HG02943 (cell line): ENCODE measurements around the gene RTL10.

Experiments used
- ATAC-seq: cut with Tn5 transposase; IDR thresholded peaks from one replicate; pipeline ENCODE4 v1.9.1; 2021; ENCODE audit warnings: mild to moderate bottlenecking, low read depth, moderate library complexity; ENCODE audit not compliant: unreplicated experiment

The RTL10 gene

GRCh38 chr22:19812910-19813309, 41.8 kb downstream of the RTL10 start:
- no peak for ATAC-seq

DNA sequence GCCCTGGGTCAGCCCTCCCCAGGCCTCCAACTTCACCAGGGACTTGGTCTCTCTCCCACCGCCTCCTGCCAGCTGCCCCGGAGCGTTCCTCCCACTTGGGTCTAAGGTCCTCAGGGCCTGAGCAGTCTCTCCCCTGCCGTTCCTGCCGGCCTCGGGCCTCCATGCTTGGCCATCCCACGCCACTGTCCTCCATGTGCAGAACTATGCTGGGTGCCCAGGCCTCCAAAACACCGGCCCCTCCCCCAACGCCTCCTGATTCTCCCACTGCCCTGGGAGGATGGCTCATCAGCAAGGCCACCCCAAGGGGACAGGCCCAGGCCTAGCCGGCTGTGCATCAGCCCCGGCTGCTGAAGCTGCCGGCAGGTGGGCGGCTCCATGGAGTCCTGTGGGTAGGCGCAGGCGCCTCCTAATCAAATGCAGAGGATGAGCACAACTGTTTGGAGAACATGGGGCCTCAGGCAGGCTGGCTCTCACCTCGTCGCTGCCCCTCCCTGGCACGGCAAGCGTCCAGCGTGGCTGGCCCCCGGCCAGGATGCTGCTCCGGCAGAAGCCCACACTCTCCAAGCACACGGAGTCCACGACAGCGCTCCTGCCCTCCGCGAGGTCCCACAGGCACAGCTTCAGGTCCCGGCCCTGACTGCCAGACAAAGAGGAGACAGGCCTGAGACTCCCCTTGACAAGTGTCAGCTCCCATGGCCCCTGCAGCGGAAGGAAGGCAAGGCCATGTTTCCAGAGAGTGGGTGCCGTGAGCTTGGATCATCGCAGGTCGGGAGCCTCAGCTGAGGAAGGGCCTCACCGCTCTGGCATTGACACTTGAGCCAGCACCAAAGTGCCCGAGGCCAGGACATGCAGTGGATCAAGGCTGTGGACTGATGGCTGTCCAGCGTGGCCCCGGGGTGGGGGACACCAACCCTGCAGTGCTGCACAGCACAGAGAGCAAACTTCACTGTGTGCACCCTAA, 42.6 kb downstream of the RTL10 start:
- no peak for ATAC-seq

DNA sequence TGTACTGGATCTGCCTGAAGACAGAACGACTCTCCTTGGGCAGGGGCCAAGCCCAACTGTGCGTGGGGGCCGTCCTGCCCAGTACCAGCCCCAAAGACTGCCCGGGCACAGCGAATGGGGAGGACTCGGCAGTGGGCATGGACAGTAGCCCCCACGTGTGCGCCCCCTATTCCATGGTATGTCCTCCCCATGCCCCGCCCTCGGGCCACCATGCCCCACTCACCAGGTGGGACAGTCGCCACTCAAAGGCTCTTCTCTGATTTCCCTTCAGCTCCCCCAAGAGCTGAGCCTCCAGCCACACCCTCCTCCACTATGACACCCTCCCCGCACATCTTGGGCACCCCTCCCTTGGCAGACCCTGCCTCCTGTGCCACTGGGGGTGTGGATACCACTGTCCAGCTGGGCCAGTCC, 43.5 kb downstream of the RTL10 start:
- ATAC-seq = no peak

DNA sequence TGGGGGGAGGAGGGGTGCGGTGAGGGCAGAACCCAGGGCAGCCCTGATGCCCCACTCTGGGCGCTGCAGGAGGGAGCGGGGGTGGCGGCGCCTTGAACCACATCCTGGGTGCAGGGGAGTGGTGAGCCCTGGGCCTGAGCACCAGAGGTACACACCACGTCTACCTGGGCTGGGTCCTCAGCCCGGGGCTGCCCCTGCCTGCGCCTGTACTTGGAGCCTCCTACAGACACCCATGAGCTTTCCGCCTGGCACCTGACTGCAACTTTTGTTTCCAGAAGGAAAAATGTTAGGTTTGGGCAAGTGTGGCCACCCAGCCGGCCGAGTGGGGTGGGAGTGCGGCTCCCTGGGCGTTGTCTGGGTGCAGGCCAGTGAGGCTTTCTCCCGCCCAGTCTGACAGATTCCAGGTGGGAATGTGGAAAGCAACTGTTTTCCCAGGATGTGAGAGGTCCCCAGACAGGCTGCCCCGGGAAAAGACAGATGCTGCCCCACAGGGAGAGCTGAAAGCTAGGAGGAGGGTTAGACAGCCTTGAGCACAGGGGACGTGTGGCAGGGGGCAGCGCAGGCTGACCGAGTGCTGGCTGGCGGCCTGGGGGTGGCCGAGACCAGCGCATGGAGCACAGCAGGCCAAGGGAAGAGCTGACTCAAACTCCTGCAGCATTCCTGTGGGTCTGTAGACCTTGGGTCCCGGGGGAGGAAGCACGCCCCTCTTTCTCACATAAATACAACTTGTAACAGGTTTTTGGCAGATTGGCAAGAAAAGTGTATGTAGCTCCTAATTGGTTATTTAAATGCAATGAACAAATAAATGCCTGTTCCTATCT, 44.1 kb downstream of the RTL10 start:
- ATAC-seq = no peak

DNA sequence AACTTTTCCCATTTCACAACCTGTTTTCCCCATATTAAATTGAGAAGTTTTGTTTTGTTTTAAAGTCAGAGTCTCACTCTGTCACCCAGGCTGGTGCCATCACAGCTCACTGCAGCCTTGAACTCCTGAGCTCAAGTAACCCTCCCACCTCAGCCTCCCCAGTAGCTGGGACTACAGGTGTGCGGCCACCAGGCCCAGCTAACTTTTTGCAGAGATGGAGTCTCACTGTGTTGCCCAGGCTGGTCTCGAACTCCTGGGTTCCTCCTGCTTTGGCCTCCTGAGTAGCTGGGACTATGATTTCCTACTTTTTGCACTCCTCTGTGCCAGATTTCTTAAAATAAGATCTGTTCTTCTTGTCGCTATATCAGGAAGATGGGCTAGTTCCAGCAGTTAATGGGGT, 44.9 kb downstream of the RTL10 start:
- ATAC-seq = no peak

GRCh38 chr22:19808873-19809478, 45.7 kb downstream of the RTL10 start:
- no peak for ATAC-seq

GRCh38 chr22:19807914-19808872, 46.5 kb downstream of the RTL10 start:
- ATAC-seq = no peak

DNA sequence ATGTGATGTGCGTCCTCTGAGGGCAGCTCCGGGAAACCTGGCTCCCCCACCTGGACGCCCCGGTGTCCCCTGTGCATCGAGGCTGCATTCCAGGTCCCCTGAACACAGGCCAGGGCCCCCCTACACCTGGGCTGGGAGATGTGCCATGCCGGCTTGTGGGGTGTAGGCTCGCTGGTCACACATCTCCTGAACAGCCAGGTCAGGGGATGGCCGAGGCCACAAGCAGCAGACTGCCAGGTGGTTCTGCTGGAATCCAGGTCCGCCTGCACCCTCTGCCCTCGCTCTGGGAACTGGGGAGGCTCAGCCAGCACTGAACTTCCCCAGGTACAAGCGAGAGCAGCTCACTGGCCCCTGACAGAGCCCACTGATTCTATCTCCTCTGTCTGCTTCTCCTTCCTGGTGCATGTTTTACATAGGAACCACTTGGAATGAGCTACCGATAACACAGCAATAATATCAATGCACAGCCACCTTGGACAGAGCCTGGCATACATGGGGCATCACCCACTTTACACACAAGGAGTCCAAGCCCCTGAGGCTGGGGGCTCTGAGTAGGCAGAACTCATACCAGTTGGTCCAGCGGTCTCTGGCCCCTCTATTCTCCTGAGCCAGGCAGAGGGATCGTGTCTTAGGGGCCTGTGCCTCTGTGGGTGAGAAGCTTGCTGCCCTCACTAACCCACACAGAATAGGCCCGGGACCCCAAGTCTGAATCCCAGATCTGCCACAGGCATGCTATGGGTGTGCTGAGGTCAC, 47.3 kb downstream of the RTL10 start:
- ATAC-seq = no peak

DNA sequence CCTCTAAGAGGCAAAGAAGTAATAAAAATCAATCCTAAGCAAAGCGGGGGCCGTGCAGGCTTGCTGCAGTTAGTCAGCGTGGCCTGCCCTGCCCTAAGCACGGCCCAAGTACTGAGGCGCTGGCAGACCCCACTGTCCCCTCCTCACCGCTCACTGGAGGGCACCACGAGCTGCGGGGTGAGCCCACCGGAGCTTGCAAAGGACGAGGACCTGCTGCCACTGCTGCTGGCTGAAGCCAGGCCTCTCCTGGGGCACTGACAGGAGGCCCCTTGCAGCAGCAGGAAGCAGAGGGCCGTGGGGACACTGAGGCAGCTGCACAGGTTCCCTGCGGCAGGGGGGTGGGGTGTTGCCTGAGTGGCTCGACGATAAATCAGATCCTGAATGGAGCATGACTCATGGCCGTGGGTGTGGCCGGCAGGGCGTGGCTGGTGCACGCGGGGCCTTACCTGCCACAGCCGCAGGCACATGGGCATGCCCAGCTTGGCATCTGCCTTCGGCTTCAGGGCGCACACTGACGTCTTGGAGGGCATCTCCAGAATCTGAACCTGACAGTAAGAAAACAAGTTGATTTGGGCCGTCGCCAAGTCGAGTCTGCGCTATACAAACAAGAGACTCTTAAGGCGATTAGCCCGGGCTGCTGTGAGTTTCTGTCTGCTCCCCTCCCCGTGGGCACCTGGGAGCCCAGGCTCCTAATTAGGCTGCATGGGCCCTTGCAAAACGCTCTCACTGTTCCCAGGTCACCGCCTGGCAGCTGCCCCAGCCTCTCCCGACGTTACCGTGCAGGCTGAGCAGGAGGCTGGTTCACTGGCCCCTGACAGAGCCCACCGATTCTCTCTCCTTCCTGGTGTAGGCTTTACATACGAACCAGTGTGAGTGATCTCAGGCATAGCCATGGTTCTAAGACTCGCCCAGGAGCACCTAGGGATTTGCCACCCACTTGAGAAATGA, 48.2 kb downstream of the RTL10 start:
- no peak for ATAC-seq

- ATAC-seq = no peak
Measured at GRCh38 chr22:19805821-19806212, 48.9 kb downstream of the RTL10 start.
